GM12878 (cell line): Measurements from ENCODE around the gene PIERCE2. TPM values are rescaled to one million over a fixed set of nuclear protein-coding genes. Genes with fewer than 3 reads are reported as not detected.

Experiments
- BACH1 ChIP-seq: fragments of 450-650 bp; IDR thresholded peaks from 2 replicates; pipeline ENCODE4 v1.6.1; 2017; ENCODE audit warnings: mild to moderate bottlenecking, borderline replicate concordance
- CBFB ChIP-seq: IDR thresholded peaks from 2 replicates; pipeline ENCODE4 v1.6.1; 2016; ENCODE audit warnings: antibody characterized with exemption, low read depth
- CHD4 ChIP-seq: fragments of 200-600 bp; sonication (generic); IDR thresholded peaks from 2 replicates; pipeline ENCODE4 v1.6.1; 2016; ENCODE audit warnings: mild to moderate bottlenecking
- CREM ChIP-seq: IDR thresholded peaks from 2 replicates; pipeline ENCODE4 v1.6.1; 2014; ENCODE audit warnings: antibody characterized with exemption, low read depth
- FOXM1 ChIP-seq: IDR thresholded peaks from 2 replicates; pipeline ENCODE4 v1.6.1; 2012; ENCODE audit warnings: low read depth, mild to moderate bottlenecking, inconsistent platforms, low read length, moderate library complexity
- HDAC2 ChIP-seq: fragments of 200-600 bp; sonication (generic); IDR thresholded peaks from 2 replicates; pipeline ENCODE4 v1.6.1; 2017
- HDAC6 ChIP-seq: fragments of 200-600 bp; sonication (generic); IDR thresholded peaks from one replicate; pipeline ENCODE4 v1.8.0; 2017; ENCODE audit warnings: antibody characterized with exemption; ENCODE audit not compliant: unreplicated experiment
- IKZF1 ChIP-seq: fragments of 450-650 bp; conservative IDR thresholded peaks from 2 replicates; pipeline ENCODE4 v1.6.1; 2017; ENCODE audit warnings: antibody characterized with exemption, mild to moderate bottlenecking
- JUNB ChIP-seq: IDR thresholded peaks from 2 replicates; pipeline ENCODE4 v1.6.1; 2016; ENCODE audit warnings: antibody characterized with exemption, mild to moderate bottlenecking
- MEF2B ChIP-seq: fragments of 450-650 bp; IDR thresholded peaks from 2 replicates; pipeline ENCODE4 v1.6.1; 2018; ENCODE audit warnings: mild to moderate bottlenecking, moderate library complexity; ENCODE audit not compliant: partially characterized antibody, poor library complexity, severe bottlenecking
- NFXL1 ChIP-seq: fragments of 450-650 bp; IDR thresholded peaks from 2 replicates; pipeline ENCODE4 v1.6.1; 2017; ENCODE audit warnings: antibody characterized with exemption, mild to moderate bottlenecking, borderline replicate concordance
- NFYB ChIP-seq: IDR thresholded peaks from 2 replicates; pipeline ENCODE4 v1.6.1; 2011; ENCODE audit warnings: low read depth, mild to moderate bottlenecking, low read length, improper control_type of control experiment, moderate library complexity; ENCODE audit not compliant: insufficient read depth
- PAX5 ChIP-seq: IDR thresholded peaks from 2 replicates; pipeline ENCODE4 v1.6.1; 2011; ENCODE audit warnings: low read depth, low read length, borderline replicate concordance
- PAX8 ChIP-seq: fragments of 450-650 bp; IDR thresholded peaks from 2 replicates; pipeline ENCODE4 v1.6.1; 2017; ENCODE audit warnings: mild to moderate bottlenecking, moderate library complexity
- RBBP5 ChIP-seq: fragments of 200-600 bp; sonication (generic); conservative IDR thresholded peaks from 2 replicates; pipeline ENCODE4 v1.6.1; 2016
- RELA ChIP-seq: fragments of 450-650 bp; IDR thresholded peaks from 2 replicates; pipeline ENCODE4 v1.8.0; 2014; ENCODE audit warnings: borderline replicate concordance; ENCODE audit not compliant: partially characterized antibody
- SMAD1 ChIP-seq: fragments of 450-650 bp; IDR thresholded peaks from 2 replicates; pipeline ENCODE4 v1.6.1; 2018; ENCODE audit warnings: mild to moderate bottlenecking, low read depth; ENCODE audit not compliant: partially characterized antibody
- SMAD5 ChIP-seq: IDR thresholded peaks from 2 replicates; pipeline ENCODE4 v1.6.1; 2016; ENCODE audit warnings: antibody characterized with exemption, low read depth
- SREBF1 ChIP-seq: IDR thresholded peaks from 2 replicates; pipeline ENCODE4 v1.6.1; 2012; ENCODE audit warnings: mild to moderate bottlenecking, low read length
- SUZ12 ChIP-seq: fragments of 200-600 bp; sonication (generic); IDR thresholded peaks from one replicate; pipeline ENCODE4 v1.6.1; 2018; ENCODE audit warnings: antibody characterized with exemption, mild to moderate bottlenecking; ENCODE audit not compliant: unreplicated experiment
- polyA plus RNA-seq, 11 experiments: library from polyadenylated mRNA; depleted of rRNA in 4 of 11; unstranded in 6 of 11; stranded (reverse) in 5 of 11; fragments of >200 nt; fragmentation: Nextera tagmentation in 4 of 11; fragmentation: Illumina TruSeq in 1 of 11; extraction: Ambion mirVana in 4 of 11; extraction: Trizol in 1 of 11; gene quantifications; 1 replicate in 1 of 11; 2 replicates in 10 of 11; pipeline versions ENCODE4 v1.2.1 to v1.2.3, GENCODE V29; 2011 to 2016; ENCODE audit warnings: inconsistent platforms in 2 of 11, missing spikeins in 2 of 11, low read depth in 1 of 11
- total RNA-seq, 4 experiments: library from RNA; depleted of rRNA in 3 of 4; stranded (reverse); fragments of >200 nt in 3 of 4; fragmentation: Illumina TruSeq in 1 of 4; extraction: Trizol in 1 of 4; gene quantifications; 2 replicates each; pipeline versions ENCODE4 v1.2.1 to v1.2.3, GENCODE V29; 2013 to 2021
- TF ChIP-seq, protein P1 (sequence below): IDR thresholded peaks from 2 replicates; pipeline ENCODE4 v1.6.1; 2011; ENCODE audit warnings: mild to moderate bottlenecking, low read depth, low read length, moderate library complexity; ENCODE audit not compliant: insufficient replicate concordance
- TF ChIP-seq, protein P2 (sequence below): fragments of 450-650 bp; IDR thresholded peaks from 2 replicates; pipeline ENCODE4 v1.6.1; 2017; ENCODE audit warnings: mild to moderate bottlenecking, moderate library complexity
- TF ChIP-seq, protein P3 (sequence below): IDR thresholded peaks from 2 replicates; pipeline ENCODE4 v1.6.1; 2012; ENCODE audit warnings: low read depth, low read length, improper control_type of control experiment
- TF ChIP-seq, protein P4 (sequence below): fragments of 150-350 bp; IDR thresholded peaks from 2 replicates; pipeline ENCODE4 v1.6.1; 2014; ENCODE audit warnings: mild to moderate bottlenecking, low read depth, low read length

The PIERCE2 gene
- total and polyA plus RNA-seq, 10 of the 15 experiments (the other 5 are each of a cell fraction or from before 2014, with no cell fraction given): 0.33 to 1.4 (median 0.89) TPM; not detected in 1

DNA sequence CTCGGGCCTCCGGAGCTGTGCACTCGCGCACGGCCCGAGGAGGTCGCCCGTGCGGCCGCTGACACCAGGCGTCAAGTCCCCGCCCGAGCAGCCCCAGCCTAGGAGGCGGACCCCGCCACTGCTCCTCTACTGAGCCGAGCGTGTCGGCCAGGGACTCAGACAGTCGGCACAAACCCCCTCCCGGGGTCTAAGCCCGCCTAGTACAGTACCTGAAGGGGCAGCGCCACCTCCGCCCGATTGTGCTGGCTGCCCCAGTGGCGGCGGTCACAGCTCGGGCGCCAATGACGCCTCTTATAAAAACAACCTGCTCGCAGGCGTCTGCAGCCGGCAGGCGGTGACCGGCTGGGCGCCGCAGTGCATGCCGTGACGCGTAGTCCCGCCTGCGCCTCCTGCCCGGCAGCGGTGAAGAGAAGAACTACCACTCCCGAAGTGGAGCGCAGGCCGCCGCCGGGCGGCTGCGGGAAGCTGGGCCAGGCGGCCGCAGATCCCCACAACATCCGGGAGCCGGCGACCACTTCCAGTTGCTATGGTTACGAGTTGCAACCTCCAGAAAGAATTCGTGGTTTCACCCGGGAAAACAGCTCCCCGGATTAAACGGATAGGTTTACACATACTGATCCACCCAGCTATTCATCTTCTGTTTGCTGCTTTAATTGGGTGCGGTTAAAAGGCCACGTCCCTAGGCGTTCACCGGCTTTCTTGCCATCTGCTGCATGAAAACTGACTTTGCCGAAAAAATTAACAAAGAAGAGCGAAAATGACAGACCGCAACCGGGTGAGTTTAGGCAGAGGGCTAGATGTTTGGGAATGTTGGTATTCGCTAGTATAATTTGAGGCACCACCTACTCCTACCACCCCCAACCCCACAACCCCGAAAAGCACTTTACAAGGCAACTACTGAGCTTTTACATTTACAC is at the start of gene PIERCE2, which contains the start of gene CCPG1 (continued):
- TF ChIP-seq HDAC6 (no peak), NFXL1 (no peak), CHD4 (no peak), FOXM1 (no peak), PAX5 (peak; percentile 48; the same call in 1 of the 2 replicates), RBBP5 (no peak), PAX8 (no peak), SREBF1 (no peak), SMAD5 (no peak), SUZ12 (no peak), RELA (no peak), HDAC2 (no peak), BACH1 (peak; percentile 13; the same call in 1 of the 2 replicates), SMAD1 (no peak), NFYB (no peak), MEF2B (peak; percentile 70), CREM (peak; percentile 93), CBFB (peak; percentile 57), JUNB (no peak), IKZF1 (peak; percentile 97)
- TF ChIP-seq, protein P1, sequence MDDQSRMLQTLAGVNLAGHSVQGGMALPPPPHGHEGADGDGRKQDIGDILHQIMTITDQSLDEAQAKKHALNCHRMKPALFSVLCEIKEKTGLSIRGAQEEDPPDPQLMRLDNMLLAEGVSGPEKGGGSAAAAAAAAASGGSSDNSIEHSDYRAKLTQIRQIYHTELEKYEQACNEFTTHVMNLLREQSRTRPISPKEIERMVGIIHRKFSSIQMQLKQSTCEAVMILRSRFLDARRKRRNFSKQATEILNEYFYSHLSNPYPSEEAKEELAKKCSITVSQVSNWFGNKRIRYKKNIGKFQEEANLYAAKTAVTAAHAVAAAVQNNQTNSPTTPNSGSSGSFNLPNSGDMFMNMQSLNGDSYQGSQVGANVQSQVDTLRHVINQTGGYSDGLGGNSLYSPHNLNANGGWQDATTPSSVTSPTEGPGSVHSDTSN: no peak
- TF ChIP-seq, protein P2, sequence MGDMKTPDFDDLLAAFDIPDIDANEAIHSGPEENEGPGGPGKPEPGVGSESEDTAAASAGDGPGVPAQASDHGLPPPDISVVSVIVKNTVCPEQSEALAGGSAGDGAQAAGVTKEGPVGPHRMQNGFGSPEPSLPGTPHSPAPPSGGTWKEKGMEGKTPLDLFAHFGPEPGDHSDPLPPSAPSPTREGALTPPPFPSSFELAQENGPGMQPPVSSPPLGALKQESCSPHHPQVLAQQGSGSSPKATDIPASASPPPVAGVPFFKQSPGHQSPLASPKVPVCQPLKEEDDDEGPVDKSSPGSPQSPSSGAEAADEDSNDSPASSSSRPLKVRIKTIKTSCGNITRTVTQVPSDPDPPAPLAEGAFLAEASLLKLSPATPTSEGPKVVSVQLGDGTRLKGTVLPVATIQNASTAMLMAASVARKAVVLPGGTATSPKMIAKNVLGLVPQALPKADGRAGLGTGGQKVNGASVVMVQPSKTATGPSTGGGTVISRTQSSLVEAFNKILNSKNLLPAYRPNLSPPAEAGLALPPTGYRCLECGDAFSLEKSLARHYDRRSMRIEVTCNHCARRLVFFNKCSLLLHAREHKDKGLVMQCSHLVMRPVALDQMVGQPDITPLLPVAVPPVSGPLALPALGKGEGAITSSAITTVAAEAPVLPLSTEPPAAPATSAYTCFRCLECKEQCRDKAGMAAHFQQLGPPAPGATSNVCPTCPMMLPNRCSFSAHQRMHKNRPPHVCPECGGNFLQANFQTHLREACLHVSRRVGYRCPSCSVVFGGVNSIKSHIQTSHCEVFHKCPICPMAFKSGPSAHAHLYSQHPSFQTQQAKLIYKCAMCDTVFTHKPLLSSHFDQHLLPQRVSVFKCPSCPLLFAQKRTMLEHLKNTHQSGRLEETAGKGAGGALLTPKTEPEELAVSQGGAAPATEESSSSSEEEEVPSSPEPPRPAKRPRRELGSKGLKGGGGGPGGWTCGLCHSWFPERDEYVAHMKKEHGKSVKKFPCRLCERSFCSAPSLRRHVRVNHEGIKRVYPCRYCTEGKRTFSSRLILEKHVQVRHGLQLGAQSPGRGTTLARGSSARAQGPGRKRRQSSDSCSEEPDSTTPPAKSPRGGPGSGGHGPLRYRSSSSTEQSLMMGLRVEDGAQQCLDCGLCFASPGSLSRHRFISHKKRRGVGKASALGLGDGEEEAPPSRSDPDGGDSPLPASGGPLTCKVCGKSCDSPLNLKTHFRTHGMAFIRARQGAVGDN: no peak
- TF ChIP-seq, protein P3, sequence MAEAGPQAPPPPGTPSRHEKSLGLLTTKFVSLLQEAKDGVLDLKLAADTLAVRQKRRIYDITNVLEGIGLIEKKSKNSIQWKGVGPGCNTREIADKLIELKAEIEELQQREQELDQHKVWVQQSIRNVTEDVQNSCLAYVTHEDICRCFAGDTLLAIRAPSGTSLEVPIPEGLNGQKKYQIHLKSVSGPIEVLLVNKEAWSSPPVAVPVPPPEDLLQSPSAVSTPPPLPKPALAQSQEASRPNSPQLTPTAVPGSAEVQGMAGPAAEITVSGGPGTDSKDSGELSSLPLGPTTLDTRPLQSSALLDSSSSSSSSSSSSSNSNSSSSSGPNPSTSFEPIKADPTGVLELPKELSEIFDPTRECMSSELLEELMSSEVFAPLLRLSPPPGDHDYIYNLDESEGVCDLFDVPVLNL: no peak
- TF ChIP-seq, protein P4, sequence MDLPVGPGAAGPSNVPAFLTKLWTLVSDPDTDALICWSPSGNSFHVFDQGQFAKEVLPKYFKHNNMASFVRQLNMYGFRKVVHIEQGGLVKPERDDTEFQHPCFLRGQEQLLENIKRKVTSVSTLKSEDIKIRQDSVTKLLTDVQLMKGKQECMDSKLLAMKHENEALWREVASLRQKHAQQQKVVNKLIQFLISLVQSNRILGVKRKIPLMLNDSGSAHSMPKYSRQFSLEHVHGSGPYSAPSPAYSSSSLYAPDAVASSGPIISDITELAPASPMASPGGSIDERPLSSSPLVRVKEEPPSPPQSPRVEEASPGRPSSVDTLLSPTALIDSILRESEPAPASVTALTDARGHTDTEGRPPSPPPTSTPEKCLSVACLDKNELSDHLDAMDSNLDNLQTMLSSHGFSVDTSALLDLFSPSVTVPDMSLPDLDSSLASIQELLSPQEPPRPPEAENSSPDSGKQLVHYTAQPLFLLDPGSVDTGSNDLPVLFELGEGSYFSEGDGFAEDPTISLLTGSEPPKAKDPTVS: no peak
